ENCODE data around the gene MERTK.
A peak's percentile ranks its signal among the peaks of the same experiment; 100 is the strongest.

MERTK gene

DNA sequence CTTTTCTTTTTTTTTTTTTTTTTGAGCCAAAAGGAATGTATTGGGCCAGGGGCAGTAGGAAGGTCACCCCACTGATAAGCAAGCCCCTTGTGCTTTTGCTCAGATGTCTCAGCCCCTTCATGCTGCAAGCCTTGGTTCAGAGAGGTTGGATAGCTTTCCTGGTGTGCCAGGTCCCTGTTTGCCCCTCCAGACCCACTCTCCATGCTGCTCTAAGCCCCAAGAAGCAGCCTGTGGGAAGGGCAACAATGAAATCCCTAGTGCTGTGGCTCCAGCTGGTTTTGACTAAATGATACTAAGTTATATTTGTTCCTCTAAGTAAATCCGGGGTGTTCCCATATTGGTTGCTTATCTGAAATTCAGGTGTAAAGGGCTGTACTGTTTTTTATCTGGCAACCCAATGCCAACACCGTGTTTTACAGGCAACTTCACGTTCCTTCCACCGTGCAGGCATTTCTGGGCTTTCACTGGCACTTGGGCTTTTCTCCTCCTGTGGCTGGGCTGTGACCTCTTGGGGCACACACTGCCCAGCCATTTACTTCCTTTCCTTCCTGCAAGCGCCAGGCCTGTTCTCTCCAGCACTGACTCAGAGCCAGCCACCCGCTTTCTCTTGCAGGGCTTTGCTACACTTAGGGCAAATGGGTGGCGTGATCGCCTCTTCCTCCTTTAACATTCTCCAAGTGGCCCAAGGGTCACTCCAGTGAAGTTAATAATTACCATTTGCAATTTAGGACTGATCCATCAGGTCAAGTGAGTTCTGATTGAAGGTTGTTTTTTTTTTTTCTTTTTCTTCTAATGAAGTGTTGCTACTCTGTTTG lies 21.6 kb downstream of the MERTK start:
- TF ChIP-seq, protein P1, sequence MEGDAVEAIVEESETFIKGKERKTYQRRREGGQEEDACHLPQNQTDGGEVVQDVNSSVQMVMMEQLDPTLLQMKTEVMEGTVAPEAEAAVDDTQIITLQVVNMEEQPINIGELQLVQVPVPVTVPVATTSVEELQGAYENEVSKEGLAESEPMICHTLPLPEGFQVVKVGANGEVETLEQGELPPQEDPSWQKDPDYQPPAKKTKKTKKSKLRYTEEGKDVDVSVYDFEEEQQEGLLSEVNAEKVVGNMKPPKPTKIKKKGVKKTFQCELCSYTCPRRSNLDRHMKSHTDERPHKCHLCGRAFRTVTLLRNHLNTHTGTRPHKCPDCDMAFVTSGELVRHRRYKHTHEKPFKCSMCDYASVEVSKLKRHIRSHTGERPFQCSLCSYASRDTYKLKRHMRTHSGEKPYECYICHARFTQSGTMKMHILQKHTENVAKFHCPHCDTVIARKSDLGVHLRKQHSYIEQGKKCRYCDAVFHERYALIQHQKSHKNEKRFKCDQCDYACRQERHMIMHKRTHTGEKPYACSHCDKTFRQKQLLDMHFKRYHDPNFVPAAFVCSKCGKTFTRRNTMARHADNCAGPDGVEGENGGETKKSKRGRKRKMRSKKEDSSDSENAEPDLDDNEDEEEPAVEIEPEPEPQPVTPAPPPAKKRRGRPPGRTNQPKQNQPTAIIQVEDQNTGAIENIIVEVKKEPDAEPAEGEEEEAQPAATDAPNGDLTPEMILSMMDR (IDR thresholded peaks at IDR 0.05; ENCODE audit: low read depth, low read length, missing control alignments) = no peak
- H3K4me3 ChIP-seq (ENCODE audit: low read depth, low read length) = no peak overlapping the region
- in situ Hi-C loops (cut with HindIII; ENCODE audit: low sequenced_read_pairs) = no loop called here
- no peak for DNase-seq (ENCODE audit: low read depth)

DNA sequence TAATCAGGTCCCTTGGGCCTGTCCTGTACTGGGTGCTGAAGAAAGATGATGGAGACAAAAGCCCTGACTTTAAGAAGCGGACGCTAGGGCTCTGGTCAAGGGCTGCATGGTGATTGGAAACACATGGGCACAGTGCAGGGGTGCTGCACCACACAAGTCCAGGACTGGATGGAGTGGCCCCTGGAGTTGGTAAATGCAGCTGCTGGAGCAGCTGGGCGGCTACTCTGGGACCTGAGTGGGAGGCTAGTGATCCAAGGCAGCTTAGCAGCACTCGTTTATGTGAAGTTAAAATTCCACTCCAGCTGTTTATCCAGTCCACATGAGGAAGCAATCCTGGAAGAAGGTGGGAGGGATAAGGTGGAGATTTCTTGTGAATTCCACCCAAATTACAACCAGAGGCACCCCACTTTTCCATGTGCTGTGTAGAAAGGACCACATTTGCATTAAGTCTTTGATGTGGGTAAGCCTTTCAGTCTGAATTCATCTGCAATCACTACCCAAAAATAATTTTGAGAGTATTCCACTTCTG lies 24.9 kb downstream of the MERTK start:
- in situ Hi-C loops (cut with HindIII; ENCODE audit: low sequenced_read_pairs) = no loop called here
- DNase-seq (ENCODE audit: low read depth) = no peak
- no peak overlapping the region for H3K4me3 ChIP-seq (ENCODE audit: low read depth, low read length)
- TF ChIP-seq, protein P1 (IDR thresholded peaks at IDR 0.05; ENCODE audit: low read depth, low read length, missing control alignments) = no peak

DNA sequence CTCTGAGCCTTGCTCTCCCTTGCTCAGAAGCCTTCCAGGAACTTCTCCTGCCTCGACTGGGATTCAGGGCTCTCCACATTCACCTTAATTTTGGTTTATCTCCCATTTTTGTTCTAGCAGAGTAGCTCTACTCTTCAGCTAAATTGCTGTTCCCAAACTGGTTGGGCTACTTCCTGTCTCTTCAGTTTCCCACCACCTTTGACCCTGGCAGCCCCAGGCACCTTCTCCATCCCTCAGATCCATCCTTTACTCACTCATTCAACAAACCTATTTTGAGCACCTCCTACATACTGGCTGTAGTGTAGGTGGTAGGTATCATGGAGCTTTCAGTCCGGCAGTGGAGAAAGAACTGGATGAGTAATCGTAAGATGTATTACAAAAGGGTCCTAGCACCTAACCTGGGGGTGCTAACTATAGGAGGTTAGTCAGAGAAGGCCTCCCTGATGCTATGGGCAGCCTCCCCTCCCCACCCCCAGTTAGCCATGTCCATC lies 26.3 kb downstream of the MERTK start:
- H3K4me3 ChIP-seq (ENCODE audit: low read depth, low read length) = no peak overlapping the region
- TF ChIP-seq, protein P1 (IDR thresholded peaks at IDR 0.05; ENCODE audit: low read depth, low read length, missing control alignments) = no peak
- in situ Hi-C loops (cut with HindIII; ENCODE audit: low sequenced_read_pairs) = no loop called here
- DNase-seq (ENCODE audit: low read depth) = no peak

DNA sequence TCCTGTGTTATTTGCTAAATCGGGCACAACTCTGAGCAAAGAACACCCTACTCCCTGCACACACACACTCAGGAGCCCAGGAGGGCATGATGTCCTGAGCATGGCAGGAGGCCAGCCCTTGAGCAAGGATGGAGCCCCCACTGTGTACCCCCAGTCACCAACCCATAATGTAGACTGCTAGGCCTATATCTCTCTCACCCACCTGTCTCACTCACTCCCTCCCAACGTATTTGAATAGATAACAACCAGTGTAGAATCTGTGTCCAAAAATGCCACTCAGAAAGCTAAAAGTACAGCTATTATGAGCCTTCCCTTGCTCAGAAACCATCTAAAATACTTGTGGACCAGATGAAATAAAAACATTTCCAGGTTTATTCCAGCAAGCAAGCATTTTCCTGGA lies 29.3 kb downstream of the MERTK start:
- DNase-seq (ENCODE audit: low read depth) = no peak
- H3K4me3 ChIP-seq (ENCODE audit: low read depth, low read length) = no peak overlapping the region
- TF ChIP-seq, protein P1 (IDR thresholded peaks at IDR 0.05; ENCODE audit: low read depth, low read length, missing control alignments) = no peak
- in situ Hi-C loops (cut with HindIII; ENCODE audit: low sequenced_read_pairs) = no loop called here

DNA sequence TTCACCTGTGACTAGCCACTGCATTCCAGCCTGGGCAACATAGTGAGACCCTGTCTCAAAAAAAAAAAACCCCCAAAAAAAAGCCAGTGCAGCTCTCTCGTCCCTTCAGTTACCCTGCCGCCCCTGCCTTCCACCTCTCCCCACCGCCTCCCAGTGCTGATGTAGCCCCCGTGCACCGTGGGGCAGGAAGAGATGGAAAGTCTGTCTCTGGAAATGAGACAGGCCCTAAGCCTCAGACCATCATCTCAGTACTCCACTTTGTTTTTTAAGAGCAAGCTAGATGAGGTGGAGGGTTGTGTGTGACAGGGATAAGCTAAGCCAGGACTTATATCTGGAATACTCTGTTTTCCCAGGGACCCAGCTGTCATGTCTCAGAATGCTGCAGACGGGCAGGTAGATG lies 32.0 kb downstream of the MERTK start:
- in situ Hi-C loops (cut with HindIII; ENCODE audit: low sequenced_read_pairs) = no loop called here
- H3K4me3 ChIP-seq (ENCODE audit: low read depth, low read length) = no peak overlapping the region
- DNase-seq (ENCODE audit: low read depth) = no peak
- TF ChIP-seq, protein P1 (IDR thresholded peaks at IDR 0.05; ENCODE audit: low read depth, low read length, missing control alignments) = no peak

DNA sequence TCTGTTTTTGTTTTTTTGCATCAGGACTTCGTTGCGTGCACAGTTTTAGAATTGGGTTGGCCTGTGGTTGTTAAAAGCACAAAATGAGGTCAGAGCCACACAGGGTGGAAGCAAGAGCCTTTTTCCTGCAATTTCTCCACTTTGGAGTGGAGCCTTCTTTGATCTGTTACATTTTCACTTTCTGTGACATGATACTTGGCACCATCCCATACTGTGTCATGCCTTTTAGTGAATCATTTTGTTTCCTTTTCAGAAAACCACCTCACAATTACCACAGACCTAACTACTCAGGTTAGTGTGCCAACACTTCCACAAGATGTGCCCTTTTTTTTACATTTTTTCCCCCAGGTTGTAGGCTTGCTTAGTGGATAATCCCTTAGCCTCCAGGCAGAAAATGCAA lies 32.5 kb downstream of the MERTK start:
- DNase-seq (ENCODE audit: low read depth) = peak; percentile 88
- TF ChIP-seq, protein P1 (IDR thresholded peaks at IDR 0.05; ENCODE audit: low read depth, low read length, missing control alignments) = no peak
- in situ Hi-C loops (cut with HindIII; ENCODE audit: low sequenced_read_pairs) = no loop called here
- no peak overlapping the region for H3K4me3 ChIP-seq (ENCODE audit: low read depth, low read length)
